DOHH2 (cell line): ENCODE measurements around the gene CNBD2.

Experiments used
- CTCF ChIP-seq: fragments of 200-600 bp; sonication (generic); IDR thresholded peaks from one replicate; pipeline ENCODE4 v1.5.1; 2014; ENCODE audit warnings: antibody characterized with exemption, mild to moderate bottlenecking, low read depth, low read length; ENCODE audit not compliant: poor library complexity, severe bottlenecking
- EZH2phosphoT487 ChIP-seq: fragments of 200-600 bp; sonication (generic); IDR thresholded peaks from 2 replicates; pipeline ENCODE4 v1.6.1; 2017; ENCODE audit warnings: borderline replicate concordance, mild to moderate bottlenecking, antibody characterized with exemption, low read length, moderate library complexity, mixed read lengths

GRCh38 chr20:36043441-36043840 is 75.1 kb downstream of the CNBD2 start:
- TF ChIP-seq CTCF (no peak), EZH2phosphoT487 (no peak)
